ENCODE measurements around the gene CD8B2.

Gene CD8B2

DNA sequence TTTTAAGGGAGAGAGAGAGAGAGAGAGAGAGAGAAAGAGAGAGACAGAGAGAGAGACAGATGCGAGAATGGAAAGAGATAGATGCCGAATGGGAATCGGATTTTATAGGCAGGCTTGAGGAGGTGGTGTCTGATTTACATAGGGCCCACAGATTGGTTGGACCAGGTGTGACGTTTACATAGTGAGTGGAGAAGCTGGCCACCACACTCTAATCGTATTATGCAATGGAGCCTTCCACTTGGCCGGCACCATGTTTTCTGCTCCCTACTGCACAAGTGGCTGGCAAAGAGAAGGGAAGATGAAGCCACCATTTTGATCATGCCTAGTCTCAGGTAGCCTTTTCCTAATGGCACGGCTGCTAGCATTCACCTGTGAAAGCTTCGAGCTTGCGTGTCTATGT lies 33.9 kb downstream of the CD8B2 start:
- no peak for DNase-seq (ENCODE audit: low read depth)
- TF ChIP-seq, protein P1, sequence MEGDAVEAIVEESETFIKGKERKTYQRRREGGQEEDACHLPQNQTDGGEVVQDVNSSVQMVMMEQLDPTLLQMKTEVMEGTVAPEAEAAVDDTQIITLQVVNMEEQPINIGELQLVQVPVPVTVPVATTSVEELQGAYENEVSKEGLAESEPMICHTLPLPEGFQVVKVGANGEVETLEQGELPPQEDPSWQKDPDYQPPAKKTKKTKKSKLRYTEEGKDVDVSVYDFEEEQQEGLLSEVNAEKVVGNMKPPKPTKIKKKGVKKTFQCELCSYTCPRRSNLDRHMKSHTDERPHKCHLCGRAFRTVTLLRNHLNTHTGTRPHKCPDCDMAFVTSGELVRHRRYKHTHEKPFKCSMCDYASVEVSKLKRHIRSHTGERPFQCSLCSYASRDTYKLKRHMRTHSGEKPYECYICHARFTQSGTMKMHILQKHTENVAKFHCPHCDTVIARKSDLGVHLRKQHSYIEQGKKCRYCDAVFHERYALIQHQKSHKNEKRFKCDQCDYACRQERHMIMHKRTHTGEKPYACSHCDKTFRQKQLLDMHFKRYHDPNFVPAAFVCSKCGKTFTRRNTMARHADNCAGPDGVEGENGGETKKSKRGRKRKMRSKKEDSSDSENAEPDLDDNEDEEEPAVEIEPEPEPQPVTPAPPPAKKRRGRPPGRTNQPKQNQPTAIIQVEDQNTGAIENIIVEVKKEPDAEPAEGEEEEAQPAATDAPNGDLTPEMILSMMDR (IDR thresholded peaks at IDR 0.05; ENCODE audit: insufficient read depth, low read depth, low read length, missing control alignments) = no peak
- no peak overlapping the region for H3K4me3 ChIP-seq (ENCODE audit: low read depth, low read length)

DNA sequence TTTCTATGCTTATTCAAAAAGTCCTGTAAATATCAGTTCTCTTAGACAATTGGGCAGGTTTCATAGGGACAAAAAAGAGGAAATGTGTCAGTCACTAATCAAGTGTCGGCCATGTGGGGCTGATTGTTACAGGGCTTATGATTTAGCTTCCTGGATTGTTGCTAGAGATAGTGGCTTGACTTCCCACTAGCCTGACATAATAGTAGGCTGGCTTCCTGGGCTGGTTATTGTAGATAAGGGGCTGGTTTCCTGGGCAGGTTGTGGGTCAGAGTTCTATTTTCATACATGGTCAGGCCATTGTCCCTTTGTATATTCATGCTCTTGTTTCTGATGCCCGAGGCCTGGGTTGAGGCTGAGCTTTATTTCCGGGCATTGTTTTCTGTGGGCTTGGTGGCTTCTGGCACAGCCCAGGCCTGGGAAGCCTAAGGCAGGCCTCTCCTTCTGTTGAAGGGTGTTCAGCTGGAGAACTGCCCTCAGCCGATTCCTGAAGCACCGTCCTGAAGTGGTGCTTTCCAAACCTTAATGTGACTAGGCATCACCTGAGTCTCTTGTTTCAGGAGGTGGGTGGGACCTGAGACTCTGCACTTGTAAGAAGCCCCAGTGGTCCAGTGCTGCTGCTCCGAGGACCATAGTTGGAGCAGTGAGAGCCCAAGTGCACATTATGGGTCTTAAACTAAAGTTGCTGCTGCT lies 37.0 kb downstream of the CD8B2 start:
- no peak overlapping the region for H3K4me3 ChIP-seq (ENCODE audit: low read depth, low read length)
- DNase-seq (ENCODE audit: low read depth) = no peak
- TF ChIP-seq, protein P1 (IDR thresholded peaks at IDR 0.05; ENCODE audit: insufficient read depth, low read depth, low read length, missing control alignments) = no peak

DNA sequence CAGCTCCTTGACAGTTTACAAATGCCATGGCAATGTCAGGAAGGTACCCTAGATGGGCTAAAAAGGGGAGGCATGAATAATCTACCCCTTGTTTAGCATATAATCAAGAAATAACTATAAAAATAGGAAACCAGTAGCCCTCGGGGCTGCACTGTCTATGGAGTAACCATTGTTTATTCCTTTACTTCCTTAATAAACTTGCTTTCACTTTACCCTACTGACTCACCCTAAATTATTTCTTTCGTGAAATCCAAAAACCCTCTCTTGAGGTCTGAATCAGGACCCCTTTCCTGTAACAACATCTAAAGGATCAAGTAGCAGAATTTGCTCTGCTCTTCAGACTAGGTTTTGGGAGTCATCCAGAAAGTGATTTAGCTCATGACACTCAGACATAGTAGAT lies 43.7 kb downstream of the CD8B2 start:
- TF ChIP-seq, protein P1 (IDR thresholded peaks at IDR 0.05; ENCODE audit: insufficient read depth, low read depth, low read length, missing control alignments) = no peak
- no peak for DNase-seq (ENCODE audit: low read depth)
- H3K4me3 ChIP-seq (ENCODE audit: low read depth, low read length) = no peak overlapping the region

DNA sequence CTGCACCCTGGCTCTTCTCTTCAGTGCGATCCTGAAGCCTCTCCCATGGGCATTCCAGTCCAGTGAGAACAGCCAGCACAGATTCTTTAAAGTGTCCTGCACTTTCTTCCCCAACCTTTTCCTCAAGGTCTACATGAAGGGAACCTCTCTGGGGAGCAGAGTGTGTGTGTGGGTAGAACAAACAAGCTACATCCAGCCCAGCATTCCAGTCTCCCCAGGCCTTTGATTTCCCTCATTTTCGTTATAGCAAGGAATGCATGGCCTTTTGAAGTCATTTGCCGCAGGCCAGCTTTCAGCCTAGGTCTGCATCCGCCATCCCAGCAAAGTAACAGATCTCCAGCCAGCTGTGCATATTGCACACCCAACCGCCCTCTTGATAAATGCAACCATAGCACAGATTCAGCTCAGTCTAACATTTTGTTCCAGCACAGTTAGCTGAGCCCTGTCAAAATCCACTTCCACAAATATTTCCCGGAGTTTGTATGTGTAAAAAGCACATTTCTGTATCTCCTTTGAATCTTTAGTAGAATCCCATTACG lies 44.6 kb downstream of the CD8B2 start:
- no peak for DNase-seq (ENCODE audit: low read depth)
- H3K4me3 ChIP-seq (ENCODE audit: low read depth, low read length) = no peak overlapping the region
- TF ChIP-seq, protein P1 (IDR thresholded peaks at IDR 0.05; ENCODE audit: insufficient read depth, low read depth, low read length, missing control alignments) = no peak

DNA sequence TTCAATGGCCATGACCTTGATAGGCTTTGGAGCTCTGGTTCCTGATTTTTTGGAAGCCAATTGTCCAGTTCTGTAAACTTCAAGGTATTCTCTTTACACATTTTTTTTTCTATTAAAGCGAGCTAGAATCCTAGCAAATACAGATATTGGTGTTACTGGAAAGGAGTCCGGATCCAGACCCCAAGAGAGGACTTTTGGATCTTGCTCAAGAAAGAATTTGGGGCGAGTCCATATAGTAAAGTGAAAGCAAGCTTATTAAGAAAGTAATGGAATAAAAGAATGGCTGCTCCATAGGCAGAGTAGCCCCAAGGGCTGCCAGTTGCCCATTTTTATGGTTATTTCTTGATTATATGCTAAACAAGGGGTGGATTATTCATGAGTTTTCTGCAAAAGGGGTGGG lies 45.1 kb downstream of the CD8B2 start:
- TF ChIP-seq, protein P1 (IDR thresholded peaks at IDR 0.05; ENCODE audit: insufficient read depth, low read depth, low read length, missing control alignments) = no peak
- no peak overlapping the region for H3K4me3 ChIP-seq (ENCODE audit: low read depth, low read length)
- DNase-seq (ENCODE audit: low read depth) = no peak

DNA sequence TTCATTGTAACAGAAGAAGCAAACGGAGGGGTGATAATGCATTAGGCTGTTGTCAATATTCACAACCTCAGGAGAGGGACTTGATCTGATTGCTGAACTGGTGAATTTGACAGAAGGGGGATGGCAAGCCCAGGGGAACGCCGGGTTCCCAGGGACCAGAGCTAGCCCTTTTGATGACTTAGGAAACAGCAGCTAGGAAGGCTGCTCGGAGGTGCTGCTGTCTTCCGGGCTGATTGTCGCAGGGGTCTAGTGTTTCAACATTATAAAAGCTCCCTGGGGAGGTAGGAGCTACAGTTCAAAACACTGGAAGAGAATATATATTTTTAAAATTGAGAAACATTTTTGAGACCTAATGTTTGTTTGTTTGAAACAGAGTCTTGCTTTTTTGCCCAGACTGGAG lies 47.3 kb downstream of the CD8B2 start:
- no peak overlapping the region for H3K4me3 ChIP-seq (ENCODE audit: low read depth, low read length)
- TF ChIP-seq, protein P1 (IDR thresholded peaks at IDR 0.05; ENCODE audit: insufficient read depth, low read depth, low read length, missing control alignments) = no peak
- DNase-seq (ENCODE audit: low read depth) = no peak

DNA sequence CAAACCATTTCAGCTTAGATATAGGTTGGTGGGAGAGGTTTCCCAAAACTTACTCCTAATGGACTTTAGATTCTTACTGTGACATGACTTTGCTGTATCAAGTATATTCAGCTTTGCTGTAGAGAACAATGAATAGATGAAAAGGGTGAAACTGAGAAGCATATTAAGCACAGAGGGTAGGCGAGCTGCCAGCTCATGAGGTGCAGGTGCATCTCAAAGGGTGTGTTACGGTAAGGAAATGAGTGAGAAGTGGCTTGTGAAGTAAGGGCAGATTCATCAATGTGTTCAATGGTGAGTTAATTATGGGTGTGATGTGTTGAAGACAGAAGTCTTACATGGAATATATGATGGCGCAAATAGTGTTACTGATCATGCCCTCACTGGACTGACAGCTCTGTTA lies 49.3 kb downstream of the CD8B2 start:
- no peak for DNase-seq (ENCODE audit: low read depth)

More for the DNA sequence above, 49.3 kb downstream of the CD8B2 start:
- TF ChIP-seq, protein P1 (IDR thresholded peaks at IDR 0.05; ENCODE audit: insufficient read depth, low read depth, low read length, missing control alignments) = no peak
- H3K4me3 ChIP-seq (ENCODE audit: low read depth, low read length) = no peak overlapping the region

Data from GM12865 (cell line).